ENCODE results near the gene PTMS.

GRCh38 chr12:6782119-6782518 lies 16.0 kb downstream of the PTMS start:
- TF ChIP-seq CTCF (IDR thresholded peaks at IDR 0.05) (no peak), ZFX (IDR thresholded peaks at IDR 0.05; ENCODE audit: borderline replicate concordance) (no peak)

All from 22Rv1 (cell line).